Effector CD8-positive, alpha-beta T cell (primary cell): ENCODE measurements around the gene HCFC1.

Source experiments
- DNase-seq: peaks from one replicate; lab custom pipeline; 2025; lab: John Stamatoyannopoulos, UW

Gene HCFC1

GRCh38 chrX:153973127-153974002 lies 1.7 kb upstream of the HCFC1 start:
- no peak for DNase-seq

GRCh38 chrX:153972368-153973126 lies 929 bp upstream of the HCFC1 start, which contains the start of gene TMEM187:
TMEM187 (plus strand) TSS chrX:153972754; CDS start chrX:153982063, 9,309 bp downstream.
- peak; percentile 74 for DNase-seq

GRCh38 chrX:153971124-153971449 lies 531 bp downstream of the HCFC1 start:
- peak; percentile 66 for DNase-seq

- peak; percentile 19 for DNase-seq
Observed at GRCh38 chrX:153970357-153971123, 1.1 kb downstream of the HCFC1 start.

GRCh38 chrX:153969904-153970356 lies 1.7 kb downstream of the HCFC1 start:
- no peak for DNase-seq

GRCh38 chrX:153969125-153969903 lies 2.3 kb downstream of the HCFC1 start:
- no peak for DNase-seq

- DNase-seq: no peak
Observed at GRCh38 chrX:153968754-153969124, 2.9 kb downstream of the HCFC1 start.

GRCh38 chrX:153968255-153968654 lies 3.4 kb downstream of the HCFC1 start:
- no peak for DNase-seq

GRCh38 chrX:153967536-153968224 lies 3.9 kb downstream of the HCFC1 start:
- no peak for DNase-seq

GRCh38 chrX:153966841-153967535 lies 4.6 kb downstream of the HCFC1 start:
- no peak for DNase-seq

GRCh38 chrX:153966283-153966688 lies 5.3 kb downstream of the HCFC1 start:
- DNase-seq: no peak

- DNase-seq: no peak
Observed at GRCh38 chrX:153965406-153965805, 6.2 kb downstream of the HCFC1 start.

GRCh38 chrX:153964105-153964504 lies 7.5 kb downstream of the HCFC1 start:
- no peak for DNase-seq

GRCh38 chrX:153963546-153963945 lies 8.1 kb downstream of the HCFC1 start:
- no peak for DNase-seq

GRCh38 chrX:153961292-153961691 lies 10.3 kb downstream of the HCFC1 start:
- no peak for DNase-seq

GRCh38 chrX:153960786-153961185 lies 10.8 kb downstream of the HCFC1 start:
- DNase-seq: no peak

- no peak for DNase-seq
Observed at GRCh38 chrX:153960077-153960476, 11.5 kb downstream of the HCFC1 start.

- DNase-seq: no peak
Observed at GRCh38 chrX:153959649-153960048, 12.0 kb downstream of the HCFC1 start.

- DNase-seq: no peak
Observed at GRCh38 chrX:153958605-153959004, 13.0 kb downstream of the HCFC1 start.

GRCh38 chrX:153957224-153957623 lies 14.4 kb downstream of the HCFC1 start:
- DNase-seq: no peak
